ENCODE data around the gene IBTK.

IBTK gene

GRCh38 chr6:82240186-82240585, 7.4 kb downstream of the IBTK start:
- H3K36me3 ChIP-seq (ENCODE audit: control insufficient read depth, low read depth, low read length), result peaks cover 1% of the 10 kb centered on the region
- no peaks in the 10 kb centered on the region for H3K4me1 ChIP-seq (ENCODE audit: control insufficient read depth, low read depth, low read length)
- no peak overlapping the region for H3K27ac ChIP-seq (ENCODE audit: low read length)
- H3K9ac ChIP-seq (ENCODE audit: low read length), result no peak overlapping the region
- H3K9me3 ChIP-seq (ENCODE audit: control insufficient read depth, low read depth, low read length), result no peaks in the 10 kb centered on the region
- H3K27me3 ChIP-seq (ENCODE audit: control insufficient read depth, insufficient read depth, low read length), result no peaks in the 10 kb centered on the region
- no peak overlapping the region for H3K4me3 ChIP-seq (ENCODE audit: low read length)

- Histone ChIP-seq H3K27me3 (ENCODE audit: control insufficient read depth, insufficient read depth, low read length) (no peaks in the 10 kb centered on the region), H3K36me3 (ENCODE audit: control insufficient read depth, low read depth, low read length) (no peaks in the 10 kb centered on the region)
Observed at GRCh38 chr6:82239597-82239996, 7.9 kb downstream of the IBTK start.

GRCh38 chr6:82237013-82237412, 10.5 kb downstream of the IBTK start:
- Histone ChIP-seq H3K9me3 (ENCODE audit: control insufficient read depth, low read depth, low read length) (no peaks in the 10 kb centered on the region), H3K27ac (ENCODE audit: low read length) (no peak overlapping the region), H3K36me3 (ENCODE audit: control insufficient read depth, low read depth, low read length) (peaks cover 13% of the 10 kb centered on the region)

More at GRCh38 chr6:82239597-82239996, 7.9 kb downstream of the IBTK start:
- Histone ChIP-seq H3K4me1 (ENCODE audit: control insufficient read depth, low read depth, low read length) (no peaks in the 10 kb centered on the region), H3K9me3 (ENCODE audit: control insufficient read depth, low read depth, low read length) (no peaks in the 10 kb centered on the region), H3K27ac (ENCODE audit: low read length) (no peak overlapping the region), H3K4me3 (ENCODE audit: low read length) (no peak overlapping the region), H3K9ac (ENCODE audit: low read length) (no peak overlapping the region)

GRCh38 chr6:82227770-82228169, 19.8 kb downstream of the IBTK start:
- Histone ChIP-seq H3K4me1 (ENCODE audit: control insufficient read depth, low read depth, low read length) (no peaks in the 10 kb centered on the region), H3K27me3 (ENCODE audit: control insufficient read depth, insufficient read depth, low read length) (no peaks in the 10 kb centered on the region), H3K9me3 (ENCODE audit: control insufficient read depth, low read depth, low read length) (no peaks in the 10 kb centered on the region), H3K27ac (ENCODE audit: low read length) (no peak overlapping the region), H3K36me3 (ENCODE audit: control insufficient read depth, low read depth, low read length) (peaks cover 58% of the 10 kb centered on the region), H3K4me3 (ENCODE audit: low read length) (no peak overlapping the region), H3K9ac (ENCODE audit: low read length) (no peak overlapping the region)

More at GRCh38 chr6:82237013-82237412, 10.5 kb downstream of the IBTK start:
- Histone ChIP-seq H3K4me3 (ENCODE audit: low read length) (no peak overlapping the region), H3K9ac (ENCODE audit: low read length) (no peak overlapping the region), H3K27me3 (ENCODE audit: control insufficient read depth, insufficient read depth, low read length) (no peaks in the 10 kb centered on the region), H3K4me1 (ENCODE audit: control insufficient read depth, low read depth, low read length) (no peaks in the 10 kb centered on the region)

- H3K4me1 ChIP-seq (ENCODE audit: control insufficient read depth, low read depth, low read length), result no peaks in the 10 kb centered on the region
- H3K36me3 ChIP-seq (ENCODE audit: control insufficient read depth, low read depth, low read length), result peaks cover 72% of the 10 kb centered on the region
- H3K9me3 ChIP-seq (ENCODE audit: control insufficient read depth, low read depth, low read length), result no peaks in the 10 kb centered on the region
- no peak overlapping the region for H3K9ac ChIP-seq (ENCODE audit: low read length)
- H3K27me3 ChIP-seq (ENCODE audit: control insufficient read depth, insufficient read depth, low read length), result no peaks in the 10 kb centered on the region
- H3K4me3 ChIP-seq (ENCODE audit: low read length), result no peak overlapping the region
- no peak overlapping the region for H3K27ac ChIP-seq (ENCODE audit: low read length)
Observed at GRCh38 chr6:82220167-82220566, 27.4 kb downstream of the IBTK start.

GRCh38 chr6:82217018-82217586, 30.4 kb downstream of the IBTK start:
- peaks cover 76% of the 10 kb centered on the region for H3K36me3 ChIP-seq (ENCODE audit: control insufficient read depth, low read depth, low read length)
- H3K27me3 ChIP-seq (ENCODE audit: control insufficient read depth, insufficient read depth, low read length), result no peaks in the 10 kb centered on the region
- no peaks in the 10 kb centered on the region for H3K4me1 ChIP-seq (ENCODE audit: control insufficient read depth, low read depth, low read length)
- H3K9me3 ChIP-seq (ENCODE audit: control insufficient read depth, low read depth, low read length), result no peaks in the 10 kb centered on the region
- no peak overlapping the region for H3K4me3 ChIP-seq (ENCODE audit: low read length)
- H3K9ac ChIP-seq (ENCODE audit: low read length), result no peak overlapping the region
- H3K27ac ChIP-seq (ENCODE audit: low read length), result no peak overlapping the region

- Histone ChIP-seq H3K36me3 (ENCODE audit: control insufficient read depth, low read depth, low read length) (peaks cover 71% of the 10 kb centered on the region), H3K27me3 (ENCODE audit: control insufficient read depth, insufficient read depth, low read length) (no peaks in the 10 kb centered on the region), H3K4me1 (ENCODE audit: control insufficient read depth, low read depth, low read length) (no peaks in the 10 kb centered on the region), H3K4me3 (ENCODE audit: low read length) (no peak overlapping the region), H3K9me3 (ENCODE audit: control insufficient read depth, low read depth, low read length) (no peaks in the 10 kb centered on the region), H3K9ac (ENCODE audit: low read length) (no peak overlapping the region), H3K27ac (ENCODE audit: low read length) (no peak overlapping the region)
Observed at GRCh38 chr6:82216549-82216948, 31.0 kb downstream of the IBTK start.

GRCh38 chr6:82211326-82211725, 36.2 kb downstream of the IBTK start:
- Histone ChIP-seq H3K36me3 (ENCODE audit: control insufficient read depth, low read depth, low read length) (peaks cover 56% of the 10 kb centered on the region), H3K4me3 (ENCODE audit: low read length) (no peak overlapping the region), H3K9ac (ENCODE audit: low read length) (no peak overlapping the region), H3K27ac (ENCODE audit: low read length) (no peak overlapping the region), H3K4me1 (ENCODE audit: control insufficient read depth, low read depth, low read length) (no peaks in the 10 kb centered on the region), H3K9me3 (ENCODE audit: control insufficient read depth, low read depth, low read length) (no peaks in the 10 kb centered on the region), H3K27me3 (ENCODE audit: control insufficient read depth, insufficient read depth, low read length) (no peaks in the 10 kb centered on the region)

- Histone ChIP-seq H3K27ac (ENCODE audit: low read length) (no peak overlapping the region), H3K4me3 (ENCODE audit: low read length) (no peak overlapping the region), H3K9ac (ENCODE audit: low read length) (no peak overlapping the region), H3K4me1 (ENCODE audit: control insufficient read depth, low read depth, low read length) (no peaks in the 10 kb centered on the region), H3K36me3 (ENCODE audit: control insufficient read depth, low read depth, low read length) (peaks cover 43% of the 10 kb centered on the region), H3K27me3 (ENCODE audit: control insufficient read depth, insufficient read depth, low read length) (no peaks in the 10 kb centered on the region), H3K9me3 (ENCODE audit: control insufficient read depth, low read depth, low read length) (no peaks in the 10 kb centered on the region)
Observed at GRCh38 chr6:82208913-82209312, 38.6 kb downstream of the IBTK start.

GRCh38 chr6:82205930-82206392, 41.6 kb downstream of the IBTK start:
- peaks cover 39% of the 10 kb centered on the region for H3K36me3 ChIP-seq (ENCODE audit: control insufficient read depth, low read depth, low read length)
- H3K27ac ChIP-seq (ENCODE audit: low read length), result no peak overlapping the region

GRCh38 chr6:82204020-82204419, 43.5 kb downstream of the IBTK start:
- Histone ChIP-seq H3K4me3 (ENCODE audit: low read length) (no peak overlapping the region), H3K9me3 (ENCODE audit: control insufficient read depth, low read depth, low read length) (no peaks in the 10 kb centered on the region), H3K27ac (ENCODE audit: low read length) (no peak overlapping the region), H3K4me1 (ENCODE audit: control insufficient read depth, low read depth, low read length) (no peaks in the 10 kb centered on the region), H3K36me3 (ENCODE audit: control insufficient read depth, low read depth, low read length) (peaks cover 46% of the 10 kb centered on the region), H3K27me3 (ENCODE audit: control insufficient read depth, insufficient read depth, low read length) (no peaks in the 10 kb centered on the region), H3K9ac (ENCODE audit: low read length) (no peak overlapping the region)

More at GRCh38 chr6:82205930-82206392, 41.6 kb downstream of the IBTK start:
- Histone ChIP-seq H3K4me1 (ENCODE audit: control insufficient read depth, low read depth, low read length) (no peaks in the 10 kb centered on the region), H3K9me3 (ENCODE audit: control insufficient read depth, low read depth, low read length) (no peaks in the 10 kb centered on the region), H3K4me3 (ENCODE audit: low read length) (no peak overlapping the region), H3K27me3 (ENCODE audit: control insufficient read depth, insufficient read depth, low read length) (no peaks in the 10 kb centered on the region), H3K9ac (ENCODE audit: low read length) (no peak overlapping the region)

GRCh38 chr6:82197784-82198183, 49.8 kb downstream of the IBTK start:
- H3K9ac ChIP-seq (ENCODE audit: low read length), result no peak overlapping the region
- H3K4me1 ChIP-seq (ENCODE audit: control insufficient read depth, low read depth, low read length), result no peaks in the 10 kb centered on the region
- H3K36me3 ChIP-seq (ENCODE audit: control insufficient read depth, low read depth, low read length), result peaks cover 74% of the 10 kb centered on the region
- no peaks in the 10 kb centered on the region for H3K9me3 ChIP-seq (ENCODE audit: control insufficient read depth, low read depth, low read length)
- H3K27ac ChIP-seq (ENCODE audit: low read length), result no peak overlapping the region
- no peaks in the 10 kb centered on the region for H3K27me3 ChIP-seq (ENCODE audit: control insufficient read depth, insufficient read depth, low read length)
- H3K4me3 ChIP-seq (ENCODE audit: low read length), result no peak overlapping the region
